ENCODE results near the gene SMYD3. TPM values are rescaled to one million over a fixed set of nuclear protein-coding genes. Genes with fewer than 3 reads are reported as not detected.

SMYD3 gene
- polyA plus RNA-seq, 1 donor from 2014 or later: 48.6 TPM

- Histone ChIP-seq H3K4me3 (ENCODE audit: low read length) (no peak overlapping the region), H3K27ac (ENCODE audit: low read length) (no peak overlapping the region), H2AFZ (ENCODE audit: low read depth, low read length) (no peak overlapping the region)
These were observed 498.7 kb downstream of the SMYD3 start for GRCh38 chr1:246008363-246008831.

DNA sequence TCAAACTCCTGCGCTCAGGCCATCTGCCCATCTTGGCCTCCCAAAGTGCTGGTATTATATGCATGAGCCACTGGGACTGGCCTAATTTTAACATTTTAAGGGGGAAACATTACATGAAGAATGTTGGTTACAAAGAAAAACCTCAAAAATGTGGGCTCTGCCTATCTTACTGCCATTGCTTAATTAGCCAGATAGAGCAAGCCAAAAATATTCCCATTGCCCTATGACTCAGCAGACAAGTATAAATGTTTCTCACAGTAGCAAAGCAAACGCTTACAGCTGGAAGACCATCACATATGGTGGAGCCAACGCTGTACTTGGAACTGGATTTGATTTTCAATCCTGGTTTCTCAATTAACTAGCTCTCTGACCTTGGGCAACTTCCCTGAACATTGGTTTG, 502.0 kb downstream of the SMYD3 start:
- no peak overlapping the region for H3K4me2 ChIP-seq (ENCODE audit: low read length)
- H3K79me2 ChIP-seq (replicated peaks; ENCODE audit: insufficient read depth, low read length): no peaks in the 10 kb centered on the region
- no peaks in the 10 kb centered on the region for H3K9me2 ChIP-seq (ENCODE audit: insufficient read depth, low read length)
- no peaks in the 10 kb centered on the region for H3K27me3 ChIP-seq (ENCODE audit: insufficient read depth, low read depth, low read length)
- no peak overlapping the region for H2AFZ ChIP-seq (ENCODE audit: low read depth, low read length)
- H3F3A ChIP-seq (ENCODE audit: insufficient read depth, low read length, poor library complexity, severe bottlenecking): no peaks in the 10 kb centered on the region
- H3K9ac ChIP-seq (ENCODE audit: low read length): no peak overlapping the region
- no peaks in the 10 kb centered on the region for H3K9me3 ChIP-seq (ENCODE audit: low read length)
- no peaks in the 10 kb centered on the region for H3K36me3 ChIP-seq (ENCODE audit: insufficient read depth, low read length)
- H3K4me3 ChIP-seq (ENCODE audit: low read length): no peak overlapping the region
- H4K20me1 ChIP-seq (ENCODE audit: insufficient read depth): no peaks in the 10 kb centered on the region
- no peak overlapping the region for H3K27ac ChIP-seq (ENCODE audit: low read length)
- TF ChIP-seq RAD21 (conservative IDR thresholded peaks at IDR 0.05) (no peak), SMC3 (conservative IDR thresholded peaks at IDR 0.05; ENCODE audit: poor library complexity) (no peak), EZH2 (IDR thresholded peaks at IDR 0.05; ENCODE audit: borderline replicate concordance, insufficient read depth, low read length, poor library complexity, severe bottlenecking) (no peak), POLR2AphosphoS5 (IDR thresholded peaks at IDR 0.05) (no peak), CTCF (IDR thresholded peaks at IDR 0.05; ENCODE audit: poor library complexity, severe bottlenecking) (no peak), TAF1 (IDR thresholded peaks at IDR 0.05; ENCODE audit: low read depth) (no peak), EP300 (conservative IDR thresholded peaks at IDR 0.05; ENCODE audit: poor library complexity, severe bottlenecking) (no peak), MXI1 (conservative IDR thresholded peaks at IDR 0.05; ENCODE audit: poor library complexity, severe bottlenecking) (no peak)
- TF ChIP-seq, protein P1, sequence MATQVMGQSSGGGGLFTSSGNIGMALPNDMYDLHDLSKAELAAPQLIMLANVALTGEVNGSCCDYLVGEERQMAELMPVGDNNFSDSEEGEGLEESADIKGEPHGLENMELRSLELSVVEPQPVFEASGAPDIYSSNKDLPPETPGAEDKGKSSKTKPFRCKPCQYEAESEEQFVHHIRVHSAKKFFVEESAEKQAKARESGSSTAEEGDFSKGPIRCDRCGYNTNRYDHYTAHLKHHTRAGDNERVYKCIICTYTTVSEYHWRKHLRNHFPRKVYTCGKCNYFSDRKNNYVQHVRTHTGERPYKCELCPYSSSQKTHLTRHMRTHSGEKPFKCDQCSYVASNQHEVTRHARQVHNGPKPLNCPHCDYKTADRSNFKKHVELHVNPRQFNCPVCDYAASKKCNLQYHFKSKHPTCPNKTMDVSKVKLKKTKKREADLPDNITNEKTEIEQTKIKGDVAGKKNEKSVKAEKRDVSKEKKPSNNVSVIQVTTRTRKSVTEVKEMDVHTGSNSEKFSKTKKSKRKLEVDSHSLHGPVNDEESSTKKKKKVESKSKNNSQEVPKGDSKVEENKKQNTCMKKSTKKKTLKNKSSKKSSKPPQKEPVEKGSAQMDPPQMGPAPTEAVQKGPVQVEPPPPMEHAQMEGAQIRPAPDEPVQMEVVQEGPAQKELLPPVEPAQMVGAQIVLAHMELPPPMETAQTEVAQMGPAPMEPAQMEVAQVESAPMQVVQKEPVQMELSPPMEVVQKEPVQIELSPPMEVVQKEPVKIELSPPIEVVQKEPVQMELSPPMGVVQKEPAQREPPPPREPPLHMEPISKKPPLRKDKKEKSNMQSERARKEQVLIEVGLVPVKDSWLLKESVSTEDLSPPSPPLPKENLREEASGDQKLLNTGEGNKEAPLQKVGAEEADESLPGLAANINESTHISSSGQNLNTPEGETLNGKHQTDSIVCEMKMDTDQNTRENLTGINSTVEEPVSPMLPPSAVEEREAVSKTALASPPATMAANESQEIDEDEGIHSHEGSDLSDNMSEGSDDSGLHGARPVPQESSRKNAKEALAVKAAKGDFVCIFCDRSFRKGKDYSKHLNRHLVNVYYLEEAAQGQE (IDR thresholded peaks at IDR 0.05; ENCODE audit: borderline replicate concordance): no peak

More at GRCh38 chr1:246008363-246008831, 498.7 kb downstream of the SMYD3 start:
- H3K9me2 ChIP-seq (ENCODE audit: insufficient read depth, low read length): no peaks in the 10 kb centered on the region
- H3K79me2 ChIP-seq (replicated peaks; ENCODE audit: insufficient read depth, low read length): no peaks in the 10 kb centered on the region
- TF ChIP-seq CTCF (IDR thresholded peaks at IDR 0.05; ENCODE audit: poor library complexity, severe bottlenecking) (no peak), POLR2AphosphoS5 (IDR thresholded peaks at IDR 0.05) (no peak), MXI1 (conservative IDR thresholded peaks at IDR 0.05; ENCODE audit: poor library complexity, severe bottlenecking) (no peak)
- H3K9ac ChIP-seq (ENCODE audit: low read length): no peak overlapping the region
- H3K4me2 ChIP-seq (ENCODE audit: low read length): no peak overlapping the region
- no peaks in the 10 kb centered on the region for H3K36me3 ChIP-seq (ENCODE audit: insufficient read depth, low read length)
- no peaks in the 10 kb centered on the region for H3K27me3 ChIP-seq (ENCODE audit: insufficient read depth, low read depth, low read length)
- H3F3A ChIP-seq (ENCODE audit: insufficient read depth, low read length, poor library complexity, severe bottlenecking): no peaks in the 10 kb centered on the region
- no peaks in the 10 kb centered on the region for H3K9me3 ChIP-seq (ENCODE audit: low read length)
- H4K20me1 ChIP-seq (ENCODE audit: insufficient read depth): no peaks in the 10 kb centered on the region

Data from neural cell (in vitro differentiated cells).